Heart right ventricle (tissue), 16 donors: ENCODE data around the gene SPATA31C2. TPM values are rescaled to one million over a fixed set of nuclear protein-coding genes. Genes with fewer than 3 reads are reported as not detected.

Experiments
- ATAC-seq, 8 donors: fragments of 200-7000 bp; cut with Tn5 transposase; one replicate each; pipeline ENCODE4 v1.9.1; 2020; ENCODE audit warnings: mild to moderate bottlenecking in 8 of 8, moderate library complexity in 8 of 8, moderate number of reproducible peaks in 1 of 8
- DNase-seq, 2 donors: peaks; one replicate each; pipeline ENCODE4 v3.0.0-alpha.2; 2020
- H3K27ac ChIP-seq, 10 donors: fragments of 200-600 bp; sonication (generic) in 2 of 10; one replicate each; pipeline versions ENCODE4 v1.5.0 to v1.8.0; 2020 to 2022; ENCODE audit warnings: mild to moderate bottlenecking in 3 of 10
- H3K27me3 ChIP-seq, 7 donors: fragments of 200-600 bp; one replicate each; pipeline ENCODE4 v1.8.0; 2021 to 2022; ENCODE audit warnings: mild to moderate bottlenecking in 2 of 7
- H3K36me3 ChIP-seq, 9 donors: fragments of 200-600 bp; sonication (generic) in 1 of 9; one replicate each; pipeline versions ENCODE4 v1.5.0 to v1.8.0; 2020 to 2022; ENCODE audit warnings: mild to moderate bottlenecking in 2 of 9
- H3K4me1 ChIP-seq, 9 donors: fragments of 200-600 bp; sonication (generic) in 1 of 9; one replicate each; pipeline versions ENCODE4 v1.5.0 to v1.8.0; 2020 to 2022; ENCODE audit warnings: mild to moderate bottlenecking in 4 of 9
- H3K4me3 ChIP-seq, 10 donors: fragments of 200-600 bp; sonication (generic) in 2 of 10; one replicate each; pipeline versions ENCODE4 v1.5.0 to v1.8.0; 2020 to 2022; ENCODE audit warnings: mild to moderate bottlenecking in 7 of 10, moderate library complexity in 2 of 10
- H3K9me3 ChIP-seq, 11 donors: fragments of 200-600 bp in 10 of 11; sonication (generic) in 2 of 11; one replicate each; pipeline versions ENCODE4 v1.5.0 to v1.8.0; 2013 to 2022; ENCODE audit warnings: mild to moderate bottlenecking in 2 of 11, control low read depth in 1 of 11, moderate library complexity in 1 of 11
- WGBS, 2 donors: extraction: QIAGEN DNeasy Blood & Tissue Kit; methylation state at CpG; one replicate each; pipeline ENCODE4 v1.1.7; 2013; ENCODE audit warnings: inconsistent platforms in 1 of 2; 5-methylcytosine and 5-hydroxymethylcytosine counted together
- intact Hi-C, 10 donors: fragments of 100-400 bp; cut with DNase I; formaldehyde crosslinking; loops; one replicate each; pipeline versions ENCODE4 v1.11.1 to v1.14.2; 2022
- polyA plus RNA-seq, 2 donors: library from polyadenylated mRNA; stranded (reverse); fragments of 200-250 nt; gene quantifications; one replicate each; pipeline ENCODE4 v1.2.3, GENCODE V29; 2013
- total RNA-seq, 10 donors: library from RNA; stranded (reverse); fragmentation: NEBNext Ultra II Directional in 3 of 10; extraction: Animal tissue kit (Norgen Biotek cat#: 25700) in 3 of 10; gene quantifications; one replicate each; pipeline versions ENCODE4 v1.2.1 to v1.2.4, GENCODE V29; 2021 to 2023
- TF ChIP-seq, protein P1 (sequence below), 9 donors: fragments of 200-600 bp; sonication (generic) in 2 of 9; IDR thresholded peaks; one replicate each; pipeline versions ENCODE4 v1.5.0 to v1.8.0; 2021 to 2022; ENCODE audit warnings: antibody characterized with exemption in 9 of 9, mild to moderate bottlenecking in 5 of 9, moderate library complexity in 1 of 9
- donor health status: Arrhythmogenic right ventricular cardiomyopathy.
- donor health status: ischemic (EF 13 %, LVEDD 7.1; RV severe dilation, severe dysfunction).
- donor health status: healthy with polysubstance abuse.
- donor health status: DM: no; HTN: yes; CAD: no.
- donor health status: DM: no; HTN: no; CAD: no.
- donor health status: ischemic (EF 25% LVEDD 6.9; RV normal size, moderate dysfunction).
- donor health status: ischemic (EF 25% LVEDD 5.7; RV mildly dilated, moderate dysfunction).
- donor health status: healthy.
- donor health status: DM: yes; HTN: yes; CAD: no.
- donor health status: Ischemic cardiomyopathy.
- donor health status: ischemic (EF 35%, LVEDD 5.7; RV mildly dilated, moderate dysfunction).
- donor health status: nonischemic (EF 11% LVEDD 7.7; RV severe dilation, severe dysfunction).
- donor health status: DM: yes; HTN: yes; CAD: no.
- donor health status: PGD.
- donor health status: ischemic (EF 29% LVEDD 5.4; RV normal size, mild dysfunction).
- donor health status: nonischemic (EF 23%, LVEDD 6.1; RV moderate dilation, normal function).

SPATA31C2 gene
- total and polyA plus RNA-seq, 12 donors, result not detected

DNA sequence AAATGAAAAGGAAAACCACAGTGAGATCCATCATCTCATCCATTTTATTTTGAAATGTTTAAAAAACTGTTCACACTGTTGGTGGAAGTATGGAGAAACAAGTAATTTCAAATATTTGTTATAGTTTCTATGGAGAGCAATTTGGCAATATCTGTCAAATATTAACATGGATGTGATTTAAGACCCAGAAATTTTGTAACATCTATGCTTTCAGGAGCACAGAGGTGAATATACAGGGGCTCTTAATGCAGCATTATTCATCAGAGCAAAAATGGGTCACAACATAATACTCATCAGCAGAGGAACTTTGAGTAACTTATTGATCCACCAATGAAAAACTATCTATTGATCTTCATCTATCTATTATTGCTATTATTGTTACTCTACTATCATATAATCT is 31.4 kb upstream of the SPATA31C2 start:
- no peaks in the 10 kb centered on the region for H3K36me3 ChIP-seq
- DNase-seq (no peak), ATAC-seq (no peak)
- H3K4me3 ChIP-seq, result no peak overlapping the region
- H3K27ac ChIP-seq, result no peak overlapping the region
- H3K4me1 ChIP-seq, result no peaks in the 10 kb centered on the region
- peaks cover 0 to 11% (median 0%) of the 10 kb centered on the region in 11 donors for H3K9me3 ChIP-seq
- intact Hi-C loops, result loop anchor here in 7 of 10 donors (5.0 to 10.0 kb wide), 4 partner anchors 215 to 408 kb away; partner anchors contain the start of gene SPIN1 (in 2 of the 7)
- TF ChIP-seq, protein P1, sequence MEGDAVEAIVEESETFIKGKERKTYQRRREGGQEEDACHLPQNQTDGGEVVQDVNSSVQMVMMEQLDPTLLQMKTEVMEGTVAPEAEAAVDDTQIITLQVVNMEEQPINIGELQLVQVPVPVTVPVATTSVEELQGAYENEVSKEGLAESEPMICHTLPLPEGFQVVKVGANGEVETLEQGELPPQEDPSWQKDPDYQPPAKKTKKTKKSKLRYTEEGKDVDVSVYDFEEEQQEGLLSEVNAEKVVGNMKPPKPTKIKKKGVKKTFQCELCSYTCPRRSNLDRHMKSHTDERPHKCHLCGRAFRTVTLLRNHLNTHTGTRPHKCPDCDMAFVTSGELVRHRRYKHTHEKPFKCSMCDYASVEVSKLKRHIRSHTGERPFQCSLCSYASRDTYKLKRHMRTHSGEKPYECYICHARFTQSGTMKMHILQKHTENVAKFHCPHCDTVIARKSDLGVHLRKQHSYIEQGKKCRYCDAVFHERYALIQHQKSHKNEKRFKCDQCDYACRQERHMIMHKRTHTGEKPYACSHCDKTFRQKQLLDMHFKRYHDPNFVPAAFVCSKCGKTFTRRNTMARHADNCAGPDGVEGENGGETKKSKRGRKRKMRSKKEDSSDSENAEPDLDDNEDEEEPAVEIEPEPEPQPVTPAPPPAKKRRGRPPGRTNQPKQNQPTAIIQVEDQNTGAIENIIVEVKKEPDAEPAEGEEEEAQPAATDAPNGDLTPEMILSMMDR (IDR thresholded peaks at IDR 0.05), result no peak
- peaks cover 0 to 3% (median 0%) of the 10 kb centered on the region in 7 donors for H3K27me3 ChIP-seq

DNA sequence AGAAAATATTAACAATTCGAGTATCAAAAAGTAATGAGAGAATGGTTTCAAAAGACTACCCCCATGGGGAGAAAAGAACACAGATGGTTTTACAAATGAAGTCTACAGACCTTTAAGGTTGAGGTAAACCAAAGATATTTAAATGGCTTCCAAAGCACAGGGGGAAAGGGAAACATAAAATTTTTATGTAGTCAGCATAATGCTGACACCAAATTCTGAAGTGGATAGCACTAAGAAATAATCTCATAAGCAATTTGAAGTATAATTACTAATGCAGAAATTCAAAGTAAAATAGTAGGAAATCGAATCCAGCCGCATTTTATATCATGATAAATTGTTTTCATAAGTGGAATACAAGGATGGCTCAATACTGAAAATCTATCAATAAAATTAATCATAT is 30.3 kb upstream of the SPATA31C2 start:
- Histone ChIP-seq H3K4me1 (no peaks in the 10 kb centered on the region), H3K9me3 (peaks cover 0 to 11% (median 0%) of the 10 kb centered on the region in 11 donors), H3K4me3 (no peak overlapping the region), H3K27me3 (peaks cover 0 to 3% (median 0%) of the 10 kb centered on the region in 7 donors), H3K36me3 (no peaks in the 10 kb centered on the region), H3K27ac (no peak overlapping the region)
- intact Hi-C loops, result no loop called here
- 56 to 57% methylated on average over 3 of the region's 3 CpGs for WGBS, 2 donors
- TF ChIP-seq, protein P1 (IDR thresholded peaks at IDR 0.05), result no peak
- ATAC-seq (no peak), DNase-seq (no peak)

DNA sequence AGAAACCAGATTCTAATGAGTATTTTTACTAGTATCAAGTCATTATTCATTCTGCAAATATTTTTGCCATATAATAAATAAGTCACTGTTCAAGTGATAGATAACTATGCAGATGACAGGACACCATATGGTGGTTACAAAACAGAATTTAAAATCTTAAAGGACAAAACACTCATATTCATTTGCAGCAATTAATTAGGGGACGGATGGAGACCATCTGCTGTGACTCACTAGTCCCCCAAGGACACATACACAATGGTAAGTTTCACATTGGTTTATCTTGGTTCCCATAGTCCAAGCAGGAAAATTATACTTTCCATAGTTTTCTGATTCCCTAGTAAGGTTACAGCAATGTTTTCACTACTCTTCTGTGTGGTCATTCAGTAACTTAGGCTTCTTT is 28.4 kb upstream of the SPATA31C2 start:
- ATAC-seq (no peak), DNase-seq (no peak)
- Histone ChIP-seq H3K27me3 (peaks cover 0 to 3% (median 0%) of the 10 kb centered on the region in 7 donors), H3K27ac (no peak overlapping the region), H3K9me3 (peaks cover 0 to 11% (median 0%) of the 10 kb centered on the region in 11 donors), H3K36me3 (no peaks in the 10 kb centered on the region), H3K4me1 (no peaks in the 10 kb centered on the region), H3K4me3 (no peak overlapping the region)
- 67 to 68% methylated on average over 1 of the region's 1 CpG for WGBS, 2 donors
- intact Hi-C loops, result no loop called here
- TF ChIP-seq, protein P1 (IDR thresholded peaks at IDR 0.05), result no peak

DNA sequence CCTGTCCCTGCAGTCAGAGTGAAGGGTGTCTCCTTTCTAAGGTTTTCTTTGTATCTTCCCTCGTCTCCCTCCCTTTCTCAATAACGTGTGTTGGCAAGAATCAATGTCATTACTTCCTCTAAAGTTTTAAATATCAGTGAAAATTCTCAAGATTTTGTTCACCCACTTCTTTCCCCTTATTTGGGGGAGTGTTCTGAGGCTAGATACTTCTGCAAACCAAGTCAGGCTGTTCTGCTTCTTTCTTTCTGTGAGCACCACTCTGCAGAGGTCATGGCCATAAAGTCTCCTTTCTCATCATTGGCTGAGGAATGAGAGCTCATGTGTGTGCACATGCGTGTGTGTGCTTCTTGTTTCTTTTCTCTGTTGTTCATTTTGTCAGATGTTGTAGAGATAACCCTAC is 26.6 kb upstream of the SPATA31C2 start:
- Histone ChIP-seq H3K9me3 (peaks cover 0 to 11% (median 0%) of the 10 kb centered on the region in 11 donors), H3K4me3 (no peak overlapping the region), H3K27me3 (peaks cover 0 to 12% (median 4%) of the 10 kb centered on the region in 7 donors), H3K4me1 (no peaks in the 10 kb centered on the region), H3K36me3 (no peaks in the 10 kb centered on the region), H3K27ac (no peak overlapping the region)
- TF ChIP-seq, protein P1 (IDR thresholded peaks at IDR 0.05), result no peak
- WGBS, 2 donors, result 68 to 82% methylated on average over 3 of the region's 3 CpGs
- DNase-seq (no peak), ATAC-seq (no peak)
- intact Hi-C loops, result no loop called here
